T-cell (primary cell): Measurements from ENCODE around the gene GLRX. TPM values are rescaled to one million over a fixed set of nuclear protein-coding genes. Genes with fewer than 3 reads are reported as not detected.

Experiments
- ATAC-seq, 4 experiments: fragments of 200-7000 bp in 3 of 4; fragments of 150-1000 bp in 1 of 4; cut with Tn5 transposase; replicated peaks in 1 of 4; 1 replicate in 3 of 4; 2 replicates in 1 of 4; pipeline ENCODE4 v1.10.0; 2021; ENCODE audit warnings: moderate library complexity in 3 of 4, mild to moderate bottlenecking in 2 of 4, moderate number of reproducible peaks in 1 of 4
- CTCF ChIA-PET, 2 donors: fragments of 300-600 bp; sonication (Branson Sonifier 250); formaldehyde crosslinking; loops; one replicate each; lab custom pipeline; 2022; ENCODE audit warnings: antibody characterized with exemption in 2 of 2; lab: Charles Lee
- POLR2A ChIA-PET, 2 donors: fragments of 300-600 bp; sonication (Branson Sonifier 250); formaldehyde crosslinking; loops; one replicate each; lab custom pipeline; 2022; ENCODE audit warnings: antibody characterized with exemption in 2 of 2; lab: Charles Lee
- DNase-seq, 35 experiments: peaks; one replicate each; pipeline versions ENCODE4 v3.0.0 to v3.0.0-alpha.2; 2013 to 2023
- H3K27ac ChIP-seq: one replicate; pipeline ENCODE4 v1.5.1; 2013; ENCODE audit warnings: low read length
- H3K27me3 ChIP-seq, 2 experiments: replicated peaks in 1 of 2; 1 replicate in 1 of 2; 2 replicates in 1 of 2; pipeline versions ENCODE4 v1.6.1 to v1.7.0; 2013; ENCODE audit warnings: low read length in 1 of 2, mixed read lengths in 1 of 2; ENCODE audit not compliant: control insufficient read depth in 2 of 2, insufficient read depth in 2 of 2; ENCODE audit errors: extremely low read depth in 1 of 2
- H3K36me3 ChIP-seq, 2 donors: 1 replicate in 1 of 2; 2 replicates in 1 of 2; pipeline versions ENCODE4 v1.6.1 to v1.7.0; 2013; ENCODE audit warnings: low read length in 1 of 2; ENCODE audit not compliant: control insufficient read depth in 2 of 2, insufficient read depth in 1 of 2; ENCODE audit errors: extremely low read depth in 1 of 2
- H3K4me1 ChIP-seq, 2 experiments: 1 replicate in 1 of 2; 2 replicates in 1 of 2; pipeline versions ENCODE4 v1.6.1 to v1.7.0; 2013; ENCODE audit warnings: low read length in 2 of 2, mixed read lengths in 1 of 2; ENCODE audit not compliant: insufficient read depth in 2 of 2, control insufficient read depth in 1 of 2; ENCODE audit errors: extremely low read depth in 1 of 2
- H3K4me3 ChIP-seq, 2 donors: 1 replicate in 1 of 2; 2 replicates in 1 of 2; pipeline versions ENCODE4 v1.5.1 to v1.7.0; 2013; ENCODE audit warnings: mild to moderate bottlenecking in 2 of 2, low read length in 1 of 2, moderate library complexity in 1 of 2; ENCODE audit not compliant: control insufficient read depth in 1 of 2; ENCODE audit errors: extremely low read depth in 1 of 2
- H3K9me3 ChIP-seq: 2 replicates; pipeline ENCODE4 v1.7.0; 2013
- H3K27ac Mint-ChIP-seq, 2 donors: one replicate each; pipeline ENCODE4 v1.8.0; 2020 to 2021; ENCODE audit warnings: mild to moderate bottlenecking in 2 of 2, mixed read lengths in 2 of 2
- H3K27me3 Mint-ChIP-seq, 2 donors: one replicate each; pipeline ENCODE4 v1.8.0; 2021 to 2022; ENCODE audit warnings: mixed read lengths in 2 of 2
- H3K36me3 Mint-ChIP-seq: one replicate; pipeline ENCODE4 v1.8.0; 2021; ENCODE audit warnings: mixed read lengths
- H3K4me1 Mint-ChIP-seq, 3 donors: one replicate each; pipeline ENCODE4 v1.8.0; 2020 to 2022; ENCODE audit warnings: mixed read lengths in 3 of 3, mild to moderate bottlenecking in 1 of 3
- H3K4me3 Mint-ChIP-seq, 3 donors: one replicate each; pipeline ENCODE4 v1.8.0; 2020 to 2022; ENCODE audit warnings: mild to moderate bottlenecking in 3 of 3, mixed read lengths in 3 of 3, moderate library complexity in 3 of 3
- H3K9me3 Mint-ChIP-seq, 3 donors: one replicate each; pipeline ENCODE4 v1.8.0; 2020 to 2022; ENCODE audit warnings: mixed read lengths in 3 of 3
- WGBS: methylation state at CpG from one replicate; pipeline ENCODE4 v1.1.5; 2013; ENCODE audit warnings: missing lambda C conversion rate; ENCODE audit not compliant: insufficient coverage; 5-methylcytosine and 5-hydroxymethylcytosine counted together
- total RNA-seq, 35 experiments: library from RNA in 6 of 35; stranded (reverse) in 6 of 35; fragments of 120-200 nt in 1 of 35; gene quantifications; one replicate each; pipeline versions ENCODE4 v1.2.1 to v1.2.4 and lab custom pipeline; 2013 to 2026

GLRX gene
- total RNA-seq, 5 donors from 2014 or later (not counting 1 experiment from before 2014, with no cell fraction given) = 27.6 to 73.3 (median 56.8) TPM

- no peaks in the 10 kb centered on the region for H3K36me3 ChIP-seq
- H3K36me3 Mint-ChIP-seq = no peaks in the 10 kb centered on the region
- no peak for DNase-seq
- ATAC-seq = no peak
- no peak overlapping the region for H3K27ac ChIP-seq
- H3K4me3 Mint-ChIP-seq = no peak overlapping the region
- ChIA-PET CTCF (interaction anchor here (0.6 to 2.1 kb wide), 10 partner anchors 8 to 191 kb away, joined by 3 to 12 read pairs (median 4); no protein-coding TSS in a partner anchor), POLR2A (interaction anchor here (0.6 to 0.7 kb wide), 2 partner anchors 60 to 1154 kb away, joined by 3 to 6 read pairs; no protein-coding TSS in a partner anchor)
- H3K27me3 Mint-ChIP-seq = no peaks in the 10 kb centered on the region
- no peak overlapping the region for H3K4me3 ChIP-seq
- no peak overlapping the region for H3K27ac Mint-ChIP-seq
- no peaks in the 10 kb centered on the region for H3K27me3 ChIP-seq
- 94% methylated on average over 3 of the region's 9 CpGs for WGBS
- H3K9me3 ChIP-seq = no peaks in the 10 kb centered on the region
- no peaks in the 10 kb centered on the region for H3K9me3 Mint-ChIP-seq
- peaks cover 7 to 16% (median 9%) of the 10 kb centered on the region in 3 donors for H3K4me1 Mint-ChIP-seq
- H3K4me1 ChIP-seq = peaks cover 0 to under 1% of the 10 kb centered on the region in 2 experiments
Observed at GRCh38 chr5:95784514-95785302, 37.8 kb downstream of the GLRX start.

- Mint-ChIP-seq H3K27me3 (no peaks in the 10 kb centered on the region), H3K4me3 (no peak overlapping the region), H3K4me1 (peaks cover 9 to 21% (median 15%) of the 10 kb centered on the region in 3 donors), H3K36me3 (no peaks in the 10 kb centered on the region), H3K9me3 (no peaks in the 10 kb centered on the region), H3K27ac (no peak overlapping the region)
- WGBS = 88% methylated on average over 1 of the region's 3 CpGs
- no peak for ATAC-seq
- ChIA-PET CTCF (interaction anchor here (0.6 to 2.1 kb wide), 7 partner anchors 9 to 190 kb away, joined by 3 to 12 read pairs (median 4); no protein-coding TSS in a partner anchor), POLR2A (no interaction called here)
- DNase-seq = no peak
- Histone ChIP-seq H3K9me3 (no peaks in the 10 kb centered on the region), H3K27me3 (no peaks in the 10 kb centered on the region), H3K4me3 (no peak overlapping the region), H3K4me1 (peaks cover 0 to 10% of the 10 kb centered on the region in 2 experiments), H3K27ac (no peak overlapping the region), H3K36me3 (no peaks in the 10 kb centered on the region)
Observed at GRCh38 chr5:95783661-95784060, 38.9 kb downstream of the GLRX start.

DNA sequence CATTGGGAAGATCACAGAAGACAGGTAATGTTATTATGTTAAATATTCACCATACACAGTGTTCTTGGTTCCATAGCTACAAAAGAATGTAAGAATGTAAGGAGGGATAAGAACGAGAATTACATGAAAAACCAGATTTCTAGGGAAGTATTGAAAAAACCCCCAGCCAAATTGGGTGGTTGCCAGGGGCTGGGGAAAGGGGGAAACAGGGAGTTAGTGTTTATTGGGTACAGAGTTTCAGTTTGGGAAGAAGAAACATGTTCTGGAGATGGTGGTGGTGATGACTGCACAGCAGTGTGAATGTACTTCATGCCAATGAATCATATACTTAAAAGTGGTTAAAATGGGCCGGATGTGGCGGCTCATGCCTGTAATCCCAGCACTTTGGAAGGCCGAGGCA is 40.3 kb downstream of the GLRX start:
- Mint-ChIP-seq H3K4me1 (peaks cover 9 to 21% (median 15%) of the 10 kb centered on the region in 3 donors), H3K36me3 (no peaks in the 10 kb centered on the region), H3K4me3 (no peak overlapping the region), H3K9me3 (no peaks in the 10 kb centered on the region), H3K27ac (no peak overlapping the region), H3K27me3 (no peaks in the 10 kb centered on the region)
- ChIA-PET POLR2A (interaction anchor here in 1 of 2 donors (1.0 kb wide), 1 partner anchor 8 kb away, joined by 6 read pairs; no protein-coding TSS in a partner anchor), CTCF (interaction anchor here (0.7 to 3.2 kb wide), 40 partner anchors 9 to 1208 kb away, joined by 3 to 92 read pairs (median 7); partner anchors contain the start of genes GLRX (in 1 of the 2) and RFESD (in 1 of the 2))
- no peaks in the 10 kb centered on the region for H3K36me3 ChIP-seq
- DNase-seq (no peak), ATAC-seq (no peak)
- 92% methylated on average over 4 of the region's 4 CpGs for WGBS
- H3K9me3 ChIP-seq = no peaks in the 10 kb centered on the region
- H3K27me3 ChIP-seq = no peaks in the 10 kb centered on the region
- no peak overlapping the region for H3K4me3 ChIP-seq
- H3K4me1 ChIP-seq = peaks cover 0 to 10% of the 10 kb centered on the region in 2 experiments
- no peak overlapping the region for H3K27ac ChIP-seq

DNA sequence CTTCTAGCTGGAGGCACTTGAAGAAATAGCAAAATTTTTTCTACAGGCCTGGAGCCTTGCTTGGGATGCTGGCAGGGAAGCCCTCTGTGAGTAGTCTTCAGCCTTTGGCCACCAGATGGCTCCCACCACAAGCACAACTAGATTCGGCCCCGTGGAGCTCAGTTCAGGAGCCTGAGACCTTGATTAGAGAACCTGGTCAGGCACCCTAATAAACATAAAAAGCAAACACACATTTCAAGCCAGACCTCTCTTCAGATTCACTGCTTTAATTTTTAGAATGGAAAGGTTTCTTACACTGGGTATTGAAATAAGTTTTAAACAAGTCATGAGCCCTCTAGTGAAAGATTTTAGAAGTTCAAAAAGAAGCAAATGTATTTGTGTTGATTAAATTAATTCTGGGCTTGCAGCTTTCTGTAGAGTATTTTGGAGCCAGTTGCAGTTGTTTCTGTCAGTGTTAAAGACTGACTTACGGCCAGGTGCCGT is 41.4 kb downstream of the GLRX start:
- Histone ChIP-seq H3K27ac (no peak overlapping the region), H3K27me3 (no peaks in the 10 kb centered on the region), H3K4me1 (peaks cover 0 to 10% of the 10 kb centered on the region in 2 experiments), H3K36me3 (no peaks in the 10 kb centered on the region), H3K4me3 (no peak overlapping the region), H3K9me3 (no peaks in the 10 kb centered on the region)
- CTCF ChIA-PET = interaction anchor here (0.5 to 3.2 kb wide), 78 partner anchors 9 to 1209 kb away, joined by 3 to 92 read pairs (median 4); partner anchors contain the start of genes RFESD (in 2 of the 2) and GLRX (in 1 of the 2)
- POLR2A ChIA-PET = interaction anchor here (0.6 to 1.0 kb wide), 4 partner anchors 9 to 62 kb away, joined by 3 to 6 read pairs (median 3); no protein-coding TSS in a partner anchor
- peaks cover 9 to 19% (median 15%) of the 10 kb centered on the region in 3 donors for H3K4me1 Mint-ChIP-seq
- peak overlapping the region; percentile 31 to 60 (median 52) for H3K4me3 Mint-ChIP-seq
- DNase-seq = peak; percentile 38 to 85 (median 64)
- H3K9me3 Mint-ChIP-seq = no peaks in the 10 kb centered on the region
- H3K27me3 Mint-ChIP-seq = no peaks in the 10 kb centered on the region
- ATAC-seq = peak; percentile 93 to 98 (median 96)
- H3K36me3 Mint-ChIP-seq = no peaks in the 10 kb centered on the region
- peak overlapping the region in 1 of 2 donors; percentile 22 for H3K27ac Mint-ChIP-seq
- WGBS = 29% methylated on average over 4 of the region's 4 CpGs

DNA sequence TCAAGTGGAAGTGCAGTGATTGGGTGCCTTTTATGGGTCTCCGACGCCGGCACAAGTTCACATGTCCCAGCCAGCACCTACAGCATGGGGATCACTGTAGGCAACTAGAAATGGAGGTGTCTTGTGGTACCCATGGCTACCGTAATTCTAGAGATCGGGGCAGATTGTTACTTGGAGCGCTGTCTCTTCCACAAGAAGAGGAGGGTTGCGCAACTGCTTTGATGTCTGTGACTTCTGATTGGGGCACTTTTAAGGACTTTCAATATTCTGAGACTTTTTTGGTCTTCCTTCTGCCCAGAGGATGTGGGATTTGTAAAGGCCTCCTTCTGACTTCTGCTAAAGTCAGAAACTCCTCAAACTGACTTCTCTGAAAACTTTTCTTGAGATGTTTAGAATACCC is 41.9 kb downstream of the GLRX start:
- Histone ChIP-seq H3K27ac (no peak overlapping the region), H3K4me1 (peaks cover 0 to 10% of the 10 kb centered on the region in 2 experiments), H3K27me3 (no peaks in the 10 kb centered on the region), H3K9me3 (no peaks in the 10 kb centered on the region), H3K36me3 (no peaks in the 10 kb centered on the region), H3K4me3 (no peak overlapping the region)
- no peak overlapping the region for H3K4me3 Mint-ChIP-seq
- 100% methylated on average over 1 of the region's 7 CpGs for WGBS
- H3K27ac Mint-ChIP-seq = no peak overlapping the region
- ChIA-PET CTCF (interaction anchor here (0.6 to 3.2 kb wide), 58 partner anchors 9 to 907 kb away, joined by 3 to 92 read pairs (median 5); partner anchors contain the start of genes RFESD (in 2 of the 2) and GLRX (in 1 of the 2)), POLR2A (interaction anchor here in 1 of 2 donors (0.6 kb wide), 2 partner anchors 28 to 56 kb away, joined by 3 read pairs; no protein-coding TSS in a partner anchor)
- H3K9me3 Mint-ChIP-seq = no peaks in the 10 kb centered on the region
- no peaks in the 10 kb centered on the region for H3K36me3 Mint-ChIP-seq
- DNase-seq = no peak
- no peaks in the 10 kb centered on the region for H3K27me3 Mint-ChIP-seq
- no peak for ATAC-seq
- H3K4me1 Mint-ChIP-seq = peaks cover 6 to 13% (median 11%) of the 10 kb centered on the region in 3 donors

DNA sequence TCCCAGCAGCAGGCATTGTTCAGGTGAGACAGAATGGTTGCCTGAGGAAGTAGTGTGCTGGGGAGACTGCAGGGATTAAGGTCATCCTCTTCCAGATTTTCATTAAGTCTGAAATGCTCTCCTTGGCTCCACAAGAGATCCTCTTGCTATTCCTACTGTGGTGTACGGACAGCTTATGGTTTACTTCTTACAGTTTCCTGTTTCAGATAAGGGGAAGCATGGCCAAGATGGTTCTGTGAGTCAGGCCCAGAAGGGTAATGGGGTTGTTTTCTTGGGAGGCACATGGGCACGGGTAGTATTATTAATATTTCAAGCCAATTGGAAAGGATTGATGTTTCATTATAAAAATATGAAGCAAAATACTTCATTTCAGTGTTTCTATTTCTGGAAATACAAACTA is 42.9 kb downstream of the GLRX start:
- Mint-ChIP-seq H3K36me3 (no peaks in the 10 kb centered on the region), H3K4me1 (peaks cover 4 to 12% (median 8%) of the 10 kb centered on the region in 3 donors), H3K9me3 (no peaks in the 10 kb centered on the region), H3K4me3 (no peak overlapping the region), H3K27ac (peak overlapping the region in 1 of 2 donors; percentile 66), H3K27me3 (no peaks in the 10 kb centered on the region)
- POLR2A ChIA-PET = interaction anchor here in 1 of 2 donors (0.7 kb wide), 1 partner anchor 9 kb away, joined by 3 read pairs; no protein-coding TSS in a partner anchor
- WGBS = no CpG with 5 or more reads among the region's 2 CpGs
- Histone ChIP-seq H3K27me3 (no peaks in the 10 kb centered on the region), H3K36me3 (no peaks in the 10 kb centered on the region), H3K4me3 (no peak overlapping the region), H3K4me1 (peaks cover 0 to 10% of the 10 kb centered on the region in 2 experiments), H3K9me3 (no peaks in the 10 kb centered on the region), H3K27ac (no peak overlapping the region)
- CTCF ChIA-PET = interaction anchor here (0.9 to 3.2 kb wide), 8 partner anchors 10 to 113 kb away, joined by 3 to 92 read pairs (median 8); no protein-coding TSS in a partner anchor
- no peak for DNase-seq
- no peak for ATAC-seq
